ENCODE results near the gene WDR37.

The WDR37 gene

DNA sequence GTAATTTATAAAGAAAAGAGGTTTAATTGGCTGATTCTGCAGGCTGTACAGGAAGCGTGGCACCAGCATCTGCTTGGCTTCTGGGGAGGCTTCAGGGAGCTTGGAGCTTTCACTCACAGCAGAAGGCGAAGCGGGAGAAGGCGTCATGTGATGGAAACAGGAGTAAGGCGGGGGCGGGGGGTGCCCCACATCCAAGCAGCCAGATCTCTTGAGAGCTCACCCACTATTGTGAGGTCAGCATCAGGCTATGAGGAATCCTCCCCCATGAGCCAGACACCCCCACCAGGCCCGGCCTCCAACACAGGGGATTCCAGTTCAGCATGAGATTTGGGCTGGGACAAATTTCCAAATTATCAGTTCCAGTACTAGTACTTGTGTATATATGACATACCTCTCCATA is 46.2 kb downstream of the WDR37 start:
- H3K4me2 ChIP-seq (ENCODE audit: low read length): no peak overlapping the region
- H4K20me1 ChIP-seq (ENCODE audit: control insufficient read depth, insufficient read depth, low read depth, low read length): no peaks in the 10 kb centered on the region

DNA sequence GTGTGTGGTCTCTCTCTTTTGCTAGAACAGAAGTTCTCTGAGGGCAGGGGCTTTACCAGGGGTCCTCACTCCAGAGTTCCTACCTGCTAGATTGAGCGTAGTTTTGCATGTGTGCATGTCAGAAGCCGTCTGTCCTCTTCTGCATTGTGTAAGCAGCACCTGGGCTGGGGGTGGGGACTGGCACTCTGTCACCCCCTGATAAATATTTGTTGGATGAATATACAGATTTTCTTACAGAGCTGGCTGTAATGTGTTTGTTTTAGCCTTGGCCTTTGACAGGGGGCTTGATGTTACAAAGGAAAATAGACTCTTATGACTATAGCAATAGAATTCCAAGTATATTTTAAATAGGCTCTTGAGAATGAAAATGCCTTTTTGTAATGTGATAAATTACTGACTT is 46.6 kb downstream of the WDR37 start:
- Histone ChIP-seq H3K9me3 (ENCODE audit: control insufficient read depth, insufficient read depth, low read length) (no peaks in the 10 kb centered on the region), H3K79me2 (ENCODE audit: control insufficient read depth, low read length) (no peaks in the 10 kb centered on the region), H3K4me2 (ENCODE audit: low read length) (no peak overlapping the region), H3K4me1 (ENCODE audit: control insufficient read depth, low read length) (no peaks in the 10 kb centered on the region), H4K20me1 (ENCODE audit: control insufficient read depth, insufficient read depth, low read depth, low read length) (no peaks in the 10 kb centered on the region), H3K27me3 (ENCODE audit: control insufficient read depth, low read length) (no peaks in the 10 kb centered on the region), H3F3A (ENCODE audit: control insufficient read depth, insufficient read depth) (no peaks in the 10 kb centered on the region), H3K4me3 (ENCODE audit: low read length) (no peak overlapping the region), H3K36me3 (ENCODE audit: control insufficient read depth, low read length) (peaks cover 65% of the 10 kb centered on the region), H3K9me2 (replicated peaks; ENCODE audit: control insufficient read depth, low read length) (no peaks in the 10 kb centered on the region), H3K27ac (ENCODE audit: low read depth, low read length) (no peak overlapping the region)
- TF ChIP-seq, protein P1, sequence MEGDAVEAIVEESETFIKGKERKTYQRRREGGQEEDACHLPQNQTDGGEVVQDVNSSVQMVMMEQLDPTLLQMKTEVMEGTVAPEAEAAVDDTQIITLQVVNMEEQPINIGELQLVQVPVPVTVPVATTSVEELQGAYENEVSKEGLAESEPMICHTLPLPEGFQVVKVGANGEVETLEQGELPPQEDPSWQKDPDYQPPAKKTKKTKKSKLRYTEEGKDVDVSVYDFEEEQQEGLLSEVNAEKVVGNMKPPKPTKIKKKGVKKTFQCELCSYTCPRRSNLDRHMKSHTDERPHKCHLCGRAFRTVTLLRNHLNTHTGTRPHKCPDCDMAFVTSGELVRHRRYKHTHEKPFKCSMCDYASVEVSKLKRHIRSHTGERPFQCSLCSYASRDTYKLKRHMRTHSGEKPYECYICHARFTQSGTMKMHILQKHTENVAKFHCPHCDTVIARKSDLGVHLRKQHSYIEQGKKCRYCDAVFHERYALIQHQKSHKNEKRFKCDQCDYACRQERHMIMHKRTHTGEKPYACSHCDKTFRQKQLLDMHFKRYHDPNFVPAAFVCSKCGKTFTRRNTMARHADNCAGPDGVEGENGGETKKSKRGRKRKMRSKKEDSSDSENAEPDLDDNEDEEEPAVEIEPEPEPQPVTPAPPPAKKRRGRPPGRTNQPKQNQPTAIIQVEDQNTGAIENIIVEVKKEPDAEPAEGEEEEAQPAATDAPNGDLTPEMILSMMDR (IDR thresholded peaks at IDR 0.05; ENCODE audit: low read depth, low read length, poor library complexity, severe bottlenecking): no peak
- TF ChIP-seq EZH2phosphoT487 (IDR thresholded peaks at IDR 0.05; ENCODE audit: borderline replicate concordance, low read length): no peak

More for the DNA sequence above, 46.2 kb downstream of the WDR37 start:
- no peaks in the 10 kb centered on the region for H3K9me3 ChIP-seq (ENCODE audit: control insufficient read depth, insufficient read depth, low read length)
- no peak overlapping the region for H3K27ac ChIP-seq (ENCODE audit: low read depth, low read length)
- no peaks in the 10 kb centered on the region for H3K79me2 ChIP-seq (ENCODE audit: control insufficient read depth, low read length)
- H3K27me3 ChIP-seq (ENCODE audit: control insufficient read depth, low read length): no peaks in the 10 kb centered on the region
- no peak overlapping the region for H3K4me3 ChIP-seq (ENCODE audit: low read length)
- peaks cover 61% of the 10 kb centered on the region for H3K36me3 ChIP-seq (ENCODE audit: control insufficient read depth, low read length)
- H3K9me2 ChIP-seq (replicated peaks; ENCODE audit: control insufficient read depth, low read length): no peaks in the 10 kb centered on the region
- TF ChIP-seq EZH2phosphoT487 (IDR thresholded peaks at IDR 0.05; ENCODE audit: borderline replicate concordance, low read length): no peak
- TF ChIP-seq, protein P1 (IDR thresholded peaks at IDR 0.05; ENCODE audit: low read depth, low read length, poor library complexity, severe bottlenecking): no peak
- H3F3A ChIP-seq (ENCODE audit: control insufficient read depth, insufficient read depth): no peaks in the 10 kb centered on the region
- no peaks in the 10 kb centered on the region for H3K4me1 ChIP-seq (ENCODE audit: control insufficient read depth, low read length)

DNA sequence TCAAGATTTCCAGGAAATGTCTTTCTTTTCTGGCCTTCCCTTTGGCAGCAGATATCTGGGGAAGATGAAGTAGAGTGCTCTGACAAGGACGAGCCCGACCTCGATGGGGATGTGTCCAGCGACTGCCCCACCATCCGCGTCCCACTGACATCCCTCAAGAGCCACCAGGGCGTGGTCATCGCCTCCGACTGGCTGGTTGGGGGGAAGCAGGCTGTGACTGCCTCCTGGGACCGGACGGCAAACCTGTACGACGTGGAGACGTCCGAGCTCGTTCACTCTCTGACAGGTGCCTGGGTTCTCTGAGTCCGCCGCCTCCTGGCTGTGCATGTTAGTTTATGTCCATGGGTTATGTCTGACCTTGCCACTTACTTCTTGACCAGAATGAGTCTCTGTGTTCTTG is 47.4 kb downstream of the WDR37 start:
- H3K27me3 ChIP-seq (ENCODE audit: control insufficient read depth, low read length): no peaks in the 10 kb centered on the region
- TF ChIP-seq EZH2phosphoT487 (IDR thresholded peaks at IDR 0.05; ENCODE audit: borderline replicate concordance, low read length): no peak
- TF ChIP-seq, protein P1 (IDR thresholded peaks at IDR 0.05; ENCODE audit: low read depth, low read length, poor library complexity, severe bottlenecking): no peak
- no peaks in the 10 kb centered on the region for H3F3A ChIP-seq (ENCODE audit: control insufficient read depth, insufficient read depth)
- H3K9me2 ChIP-seq (replicated peaks; ENCODE audit: control insufficient read depth, low read length): no peaks in the 10 kb centered on the region
- no peak overlapping the region for H3K4me3 ChIP-seq (ENCODE audit: low read length)
- no peaks in the 10 kb centered on the region for H3K4me1 ChIP-seq (ENCODE audit: control insufficient read depth, low read length)
- no peaks in the 10 kb centered on the region for H3K79me2 ChIP-seq (ENCODE audit: control insufficient read depth, low read length)
- H3K9me3 ChIP-seq (ENCODE audit: control insufficient read depth, insufficient read depth, low read length): no peaks in the 10 kb centered on the region
- H3K27ac ChIP-seq (ENCODE audit: low read depth, low read length): no peak overlapping the region
- no peaks in the 10 kb centered on the region for H4K20me1 ChIP-seq (ENCODE audit: control insufficient read depth, insufficient read depth, low read depth, low read length)
- peaks cover 67% of the 10 kb centered on the region for H3K36me3 ChIP-seq (ENCODE audit: control insufficient read depth, low read length)
- H3K4me2 ChIP-seq (ENCODE audit: low read length): no peak overlapping the region

All from DOHH2 (cell line).